GM12874 (cell line): Measurements from ENCODE around the gene NSMF.

Source experiments
- CTCF ChIP-seq: IDR thresholded peaks from 2 replicates; pipeline ENCODE4 v1.5.1; 2011; ENCODE audit warnings: low read depth, mild to moderate bottlenecking, control low read depth, low read length, moderate library complexity; ENCODE audit not compliant: insufficient read depth

NSMF gene

GRCh38 chr9:137421838-137422603 is 37.1 kb downstream of the NSMF start:
- TF ChIP-seq CTCF, result no peak

DNA sequence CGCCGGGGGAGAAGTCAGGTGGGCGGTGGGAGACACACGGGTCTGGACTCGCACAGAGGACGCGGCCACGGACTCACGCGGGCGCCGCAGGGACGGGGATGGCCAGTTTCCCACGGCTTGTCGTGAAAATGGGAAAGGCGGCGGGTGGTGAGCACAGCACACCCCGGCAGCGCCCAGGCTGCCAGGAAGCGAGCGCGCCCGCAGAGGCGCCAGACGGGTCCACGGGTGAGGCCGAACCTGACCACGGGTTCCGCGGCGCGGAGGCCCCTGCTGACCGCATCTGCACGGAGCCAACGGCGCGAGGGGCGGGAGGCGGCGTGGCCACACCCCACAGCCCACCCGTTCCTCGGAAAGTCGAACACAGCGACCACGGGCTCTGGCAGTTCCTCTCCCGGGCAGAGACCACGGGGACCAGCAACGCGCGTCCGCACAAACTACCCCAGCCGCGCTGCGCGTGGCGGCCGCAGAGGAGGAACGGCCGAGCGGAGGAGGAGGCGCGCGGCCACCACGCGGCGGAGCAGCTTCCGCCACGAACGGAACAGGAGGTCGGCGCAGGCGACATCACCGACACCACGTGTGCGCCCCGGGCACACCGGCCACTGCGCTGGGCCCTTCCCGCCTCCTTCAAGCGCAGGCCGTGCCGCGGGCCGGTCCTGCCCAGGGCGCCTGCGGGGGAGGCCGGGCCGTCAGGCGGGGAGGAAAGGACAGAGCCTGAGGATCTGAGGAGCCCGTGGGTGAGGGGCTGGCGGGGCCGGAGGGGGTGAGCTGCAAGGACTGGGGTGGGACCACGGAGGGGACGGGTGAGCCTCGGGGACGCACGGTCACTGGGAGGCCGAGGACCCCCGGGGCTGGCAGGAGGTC is 41.7 kb downstream of the NSMF start:
- TF ChIP-seq CTCF, result no peak

- TF ChIP-seq CTCF, result no peak
Observed at GRCh38 chr9:137416563-137417151, 42.5 kb downstream of the NSMF start.

GRCh38 chr9:137416006-137416562 is 43.0 kb downstream of the NSMF start:
- TF ChIP-seq CTCF, result no peak

GRCh38 chr9:137415451-137415850 is 43.7 kb downstream of the NSMF start:
- no peak for TF ChIP-seq CTCF

DNA sequence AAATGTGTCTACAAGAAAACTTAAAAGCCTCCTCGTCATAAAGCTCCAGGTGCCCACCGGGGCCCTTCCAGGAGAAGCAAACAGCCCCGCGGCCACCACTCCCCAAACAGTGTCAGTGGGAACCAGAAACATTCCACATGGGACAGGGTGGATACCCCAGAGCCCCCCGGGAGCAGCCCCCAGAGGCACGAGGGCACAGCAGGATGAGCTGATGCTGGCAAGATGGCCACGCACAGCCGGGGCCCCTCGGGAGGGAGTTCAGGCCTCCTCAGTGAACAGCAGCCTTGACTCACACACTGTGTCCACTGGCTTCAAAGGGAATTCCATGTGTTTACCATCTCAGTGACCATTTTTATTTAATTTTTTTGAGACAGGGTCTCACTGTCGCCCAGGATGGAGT is 46.7 kb downstream of the NSMF start:
- TF ChIP-seq CTCF, result no peak
